Cardiac septum (tissue), 1 donor: ENCODE results near the gene ZNF579. TPM values are rescaled to one million over a fixed set of nuclear protein-coding genes. Genes with fewer than 3 reads are reported as not detected.
A peak's percentile ranks its signal among the peaks of the same experiment; 100 is the strongest.
"Not testable (repeated sequence)": the region's sequence is repeated elsewhere in the genome, so short reads cannot be mapped to it uniquely, and the experiment has no call there.

Source experiments
- DNase-seq: peaks from one replicate; pipeline ENCODE4 v3.0.0-alpha.2; 2020; ENCODE audit warnings: low spot score
- intact Hi-C: fragments of 100-400 bp; cut with DNase I; formaldehyde crosslinking; loops from one replicate; pipeline ENCODE4 v1.14.0; 2022
- total RNA-seq: library from RNA; stranded (reverse); fragmentation: NEBNext Ultra II Directional; extraction: Animal tissue kit (Norgen Biotek cat#: 25700); gene quantifications from one replicate; pipeline ENCODE4 v1.2.1, GENCODE V29; 2021
- donor health status: DM: no; HTN: no; CAD: no.

Gene ZNF579
- total RNA-seq, 1 donor from 2014 or later, result 12.2 TPM

GRCh38 chr19:55598719-55599467, 18.2 kb upstream of the ZNF579 start:
- intact Hi-C loops, result loop anchor here (2.0 kb wide), 1 partner anchor 82 kb away; no protein-coding TSS in a partner anchor
- DNase-seq, result peak; percentile 96

GRCh38 chr19:55598034-55598433, 17.4 kb upstream of the ZNF579 start:
- DNase-seq, result no peak
- intact Hi-C loops, result loop anchor here (2.0 kb wide), 1 partner anchor 81 kb away; no protein-coding TSS in a partner anchor

- intact Hi-C loops, result no loop called here
- no peak for DNase-seq
These were observed 16.9 kb upstream of the ZNF579 start for GRCh38 chr19:55597501-55597921.

- intact Hi-C loops, result no loop called here
These were observed 15.7 kb upstream of the ZNF579 start for GRCh38 chr19:55596304-55596703.

GRCh38 chr19:55594996-55595545, 14.4 kb upstream of the ZNF579 start:
- intact Hi-C loops, result no loop called here
- DNase-seq, result no peak

More at GRCh38 chr19:55596304-55596703, 15.7 kb upstream of the ZNF579 start:
- DNase-seq, result no peak

GRCh38 chr19:55593096-55593772, 12.6 kb upstream of the ZNF579 start:
- intact Hi-C loops, result no loop called here
- DNase-seq, result no peak

GRCh38 chr19:55592391-55593090, 11.9 kb upstream of the ZNF579 start:
- intact Hi-C loops, result no loop called here
- DNase-seq, result no peak

GRCh38 chr19:55591555-55591954, 10.9 kb upstream of the ZNF579 start:
- intact Hi-C loops, result no loop called here
- no peak for DNase-seq

GRCh38 chr19:55590617-55591016, 10.0 kb upstream of the ZNF579 start:
- intact Hi-C loops, result no loop called here
- DNase-seq, result no peak

GRCh38 chr19:55590109-55590508, 9.5 kb upstream of the ZNF579 start:
- intact Hi-C loops, result no loop called here
- no peak for DNase-seq

- no peak for DNase-seq
- intact Hi-C loops, result no loop called here
These were observed 8.1 kb upstream of the ZNF579 start for GRCh38 chr19:55588738-55589137.

GRCh38 chr19:55586976-55587668, 6.5 kb upstream of the ZNF579 start:
- intact Hi-C loops, result no loop called here
- DNase-seq, result peak; percentile 96

- DNase-seq, result peak; percentile 86
- intact Hi-C loops, result no loop called here
These were observed 5.2 kb upstream of the ZNF579 start for GRCh38 chr19:55585658-55586339.

GRCh38 chr19:55584871-55585270, 4.2 kb upstream of the ZNF579 start:
- intact Hi-C loops, result loop anchor here (5.0 kb wide), 2 partner anchors 38 to 68 kb away; partner anchors contain the start of gene SBK3
- DNase-seq, result no peak

GRCh38 chr19:55583897-55584296, 3.2 kb upstream of the ZNF579 start:
- not testable (repeated sequence) for DNase-seq
- intact Hi-C loops, result loop anchor here (5.0 kb wide), 2 partner anchors 37 to 67 kb away; partner anchors contain the start of gene SBK3

GRCh38 chr19:55582284-55582683, 1.6 kb upstream of the ZNF579 start:
- not testable (repeated sequence) for DNase-seq
- intact Hi-C loops, result loop anchor here (5.0 kb wide), 2 partner anchors 35 to 65 kb away; partner anchors contain the start of gene SBK3

- intact Hi-C loops, result loop anchor here (5.0 kb wide), 2 partner anchors 35 to 65 kb away; partner anchors contain the start of gene SBK3
- DNase-seq, result no peak
These were observed 1.2 kb upstream of the ZNF579 start for GRCh38 chr19:55581823-55582223.

GRCh38 chr19:55581145-55581822, 636 bp upstream of the ZNF579 start:
- DNase-seq, result no peak
- intact Hi-C loops, result loop anchor here (5.0 kb wide), 2 partner anchors 34 to 64 kb away; partner anchors contain the start of gene SBK3
